ENCODE data around the gene PCDHB13.
"Not testable (repeated sequence)": the region's sequence is repeated elsewhere in the genome, so short reads cannot be mapped to it uniquely, and the experiment has no call there.

PCDHB13 gene

DNA sequence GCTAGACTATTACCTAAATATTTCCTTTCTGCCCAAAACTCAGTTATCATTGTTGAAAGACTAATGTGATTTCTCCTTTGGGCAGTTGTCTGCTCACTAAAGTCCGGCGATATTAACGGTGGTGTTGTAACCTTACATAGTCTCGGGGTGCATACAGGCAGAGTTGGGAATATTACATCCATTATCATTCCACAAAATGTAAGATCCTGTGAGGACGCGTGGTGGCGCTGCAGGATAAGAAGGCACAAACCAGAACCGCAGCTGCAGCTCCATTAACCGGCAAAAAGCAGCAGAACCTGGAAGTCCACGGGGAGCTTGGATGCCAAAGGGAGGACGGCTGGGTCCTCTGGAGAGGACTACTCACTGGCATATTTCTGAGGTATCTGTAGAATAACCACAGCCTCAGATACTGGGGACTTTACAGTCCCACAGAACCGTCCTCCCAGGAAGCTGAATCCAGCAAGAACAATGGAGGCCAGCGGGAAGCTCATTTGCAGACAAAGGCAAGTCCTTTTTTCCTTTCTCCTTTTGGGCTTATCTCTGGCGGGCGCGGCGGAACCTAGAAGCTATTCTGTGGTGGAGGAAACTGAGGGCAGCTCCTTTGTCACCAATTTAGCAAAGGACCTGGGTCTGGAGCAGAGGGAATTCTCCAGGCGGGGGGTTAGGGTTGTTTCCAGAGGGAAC, at the start of gene PCDHB13:
TSS of gene PCDHB13 (plus strand) at position 264 of the 684 bp plus-strand sequence. CDS start at position 469, 205 bp downstream.
- peak; percentile 54 for DNase-seq (ENCODE audit: low read depth)

DNA sequence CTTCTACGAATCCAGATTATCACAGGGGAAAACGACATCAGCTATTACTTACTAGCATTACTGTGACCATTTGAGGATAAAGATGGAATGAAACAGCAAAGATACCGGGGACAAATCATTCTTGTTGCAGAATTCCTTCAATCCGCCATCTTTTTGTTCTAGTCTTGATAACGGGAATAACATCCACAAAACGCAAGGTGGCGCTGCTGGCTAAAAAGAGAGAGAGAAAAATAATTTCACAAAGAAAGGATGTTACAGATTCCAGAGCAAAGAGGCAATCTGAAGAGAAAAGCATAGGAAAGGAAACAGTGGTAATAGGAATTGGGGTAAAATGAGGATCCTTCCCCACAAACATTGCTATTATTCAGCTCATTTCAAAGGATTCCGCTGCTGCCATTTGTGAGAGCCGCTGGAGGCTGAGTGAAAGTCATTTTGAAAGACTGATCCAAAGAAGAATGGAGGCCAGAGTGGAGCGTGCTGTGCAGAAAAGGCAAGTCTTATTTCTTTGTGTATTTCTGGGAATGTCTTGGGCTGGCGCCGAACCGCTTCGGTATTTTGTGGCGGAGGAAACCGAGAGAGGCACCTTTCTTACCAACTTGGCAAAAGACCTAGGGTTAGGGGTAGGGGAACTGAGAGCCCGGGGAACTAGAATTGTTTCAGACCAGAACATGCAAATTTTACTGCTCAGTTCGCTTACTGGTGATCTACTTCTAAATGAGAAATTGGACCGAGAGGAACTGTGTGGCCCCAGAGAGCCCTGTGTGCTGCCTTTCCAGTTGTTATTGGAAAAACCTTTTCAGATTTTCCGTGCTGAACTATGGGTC, 41.1 kb upstream of the PCDHB13 start, which contains the start of gene PCDHB7:
TSS of gene PCDHB7 (plus strand) at position 264 of the 824 bp plus-strand sequence. CDS start at position 456, 192 bp downstream.
- peak; percentile 34 for DNase-seq (ENCODE audit: low read depth)

DNA sequence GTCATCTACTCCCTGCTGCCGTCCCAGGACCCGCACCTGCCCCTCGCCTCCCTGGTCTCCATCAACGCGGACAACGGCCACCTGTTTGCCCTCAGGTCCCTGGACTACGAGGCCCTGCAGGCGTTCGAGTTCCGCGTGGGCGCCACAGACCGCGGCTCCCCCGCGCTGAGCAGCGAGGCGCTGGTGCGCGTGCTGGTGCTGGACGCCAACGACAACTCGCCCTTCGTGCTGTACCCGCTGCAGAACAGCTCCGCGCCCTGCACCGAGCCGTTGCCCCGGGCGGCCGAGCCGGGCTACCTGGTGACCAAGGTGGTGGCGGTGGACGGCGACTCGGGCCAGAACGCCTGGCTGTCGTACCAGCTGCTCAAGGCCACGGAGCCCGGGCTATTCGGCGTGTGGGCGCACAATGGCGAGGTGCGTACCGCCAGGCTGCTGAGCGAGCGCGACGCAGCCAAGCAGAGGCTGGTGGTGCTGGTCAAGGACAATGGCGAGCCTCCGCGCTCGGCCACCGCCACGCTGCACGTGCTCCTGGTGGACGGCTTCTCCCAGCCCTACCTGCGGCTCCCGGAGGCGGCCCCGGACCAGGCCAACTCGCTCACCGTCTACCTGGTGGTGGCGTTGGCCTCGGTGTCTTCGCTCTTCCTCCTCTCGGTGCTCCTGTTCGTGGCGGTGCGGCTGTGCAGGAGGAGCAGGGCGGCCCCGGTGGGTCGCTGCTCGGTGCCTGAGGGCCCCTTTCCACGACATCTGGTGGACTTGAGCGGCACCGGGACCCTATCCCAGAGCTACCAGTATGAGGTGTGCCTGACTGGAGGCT, 39.2 kb upstream of the PCDHB13 start:
- DNase-seq (ENCODE audit: low read depth), result not testable (repeated sequence)

DNA sequence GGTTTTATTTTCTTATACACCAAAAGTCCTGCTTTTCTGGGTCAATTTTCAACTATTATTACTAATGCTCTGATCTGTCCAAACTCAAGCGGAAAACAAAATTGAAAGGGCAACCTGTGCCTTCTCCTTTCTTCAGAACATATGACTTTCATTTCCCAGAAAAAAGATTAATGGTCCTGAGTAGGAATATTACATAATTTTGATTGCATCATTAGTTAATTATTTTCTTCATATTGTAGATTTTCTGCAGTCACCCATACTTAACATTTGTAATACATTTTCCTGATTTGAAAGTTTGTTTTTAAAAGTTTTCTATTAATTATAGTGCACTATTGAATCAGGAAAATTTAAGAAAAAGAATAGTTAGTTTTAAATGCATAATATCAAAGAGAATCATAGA, 37.8 kb upstream of the PCDHB13 start:
- no peak for DNase-seq (ENCODE audit: low read depth)

DNA sequence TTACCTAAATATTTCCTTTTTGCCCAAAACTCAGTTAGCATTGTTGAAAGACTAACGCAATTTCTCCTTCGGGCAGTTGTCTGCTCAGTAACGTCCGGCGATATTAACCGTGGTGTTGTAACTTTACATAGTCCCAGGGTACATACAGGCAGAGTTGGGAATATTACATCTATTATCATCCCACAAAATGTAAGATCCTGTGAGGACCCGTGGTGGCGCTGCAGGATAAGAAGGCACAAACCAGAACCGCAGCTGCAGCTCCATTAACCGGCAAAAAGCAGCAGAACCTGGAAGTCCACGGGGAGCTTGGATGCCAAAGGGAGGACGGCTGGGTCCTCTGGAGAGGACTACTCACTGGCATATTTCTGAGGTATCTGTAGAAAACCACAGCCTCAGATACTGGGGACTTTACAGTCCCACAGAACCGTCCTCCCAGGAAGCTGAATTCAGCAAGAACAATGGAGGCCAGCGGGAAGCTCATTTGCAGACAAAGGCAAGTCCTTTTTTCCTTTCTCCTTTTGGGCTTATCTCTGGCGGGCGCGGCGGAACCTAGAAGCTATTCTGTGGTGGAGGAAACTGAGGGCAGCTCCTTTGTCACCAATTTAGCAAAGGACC, 36.0 kb upstream of the PCDHB13 start, which contains the start of gene PCDHB8:
TSS of gene PCDHB8 (plus strand) at position 214 of the 615 bp plus-strand sequence. CDS start at position 459, 245 bp downstream.
- not testable (repeated sequence) for DNase-seq (ENCODE audit: low read depth)

GRCh38 chr5:141179371-141179770, 34.3 kb upstream of the PCDHB13 start:
- not testable (repeated sequence) for DNase-seq (ENCODE audit: low read depth)

DNA sequence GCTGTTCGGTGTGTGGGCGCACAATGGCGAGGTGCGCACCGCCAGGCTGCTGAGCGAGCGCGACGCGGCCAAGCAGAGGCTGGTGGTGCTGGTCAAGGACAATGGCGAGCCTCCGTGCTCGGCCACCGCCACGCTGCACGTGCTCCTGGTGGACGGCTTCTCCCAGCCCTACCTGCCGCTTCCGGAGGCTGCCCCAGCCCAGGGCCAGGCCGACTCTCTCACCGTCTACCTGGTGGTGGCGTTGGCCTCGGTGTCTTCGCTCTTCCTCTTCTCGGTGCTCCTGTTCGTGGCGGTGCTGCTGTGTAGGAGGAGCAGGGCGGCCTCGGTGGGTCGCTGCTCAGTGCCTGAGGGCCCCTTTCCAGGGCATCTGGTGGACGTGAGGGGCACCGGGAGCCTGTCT, 33.8 kb upstream of the PCDHB13 start:
- not testable (repeated sequence) for DNase-seq (ENCODE audit: low read depth)

DNA sequence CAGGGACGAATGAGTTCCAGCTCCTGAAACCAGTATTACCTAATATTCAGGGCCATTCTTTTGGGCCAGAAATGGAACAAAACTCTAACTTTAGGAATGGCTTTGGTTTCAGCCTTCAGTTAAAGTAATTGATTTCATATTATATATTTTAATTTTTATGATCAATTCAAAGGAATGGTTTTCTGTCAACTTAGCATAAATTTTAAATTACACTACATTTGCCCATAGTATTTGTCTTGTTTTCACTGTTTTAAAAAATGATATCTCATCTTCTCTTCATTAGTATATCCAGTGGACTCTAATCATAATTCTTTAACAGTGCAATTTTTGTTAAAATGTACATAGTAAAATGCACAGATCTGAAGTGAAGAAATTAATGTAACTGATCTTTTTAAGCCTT, 33.4 kb upstream of the PCDHB13 start:
- DNase-seq (ENCODE audit: low read depth), result no peak

- peak; percentile 40 for DNase-seq (ENCODE audit: low read depth)
Measured at GRCh38 chr5:141182248-141182647, 31.5 kb upstream of the PCDHB13 start, which contains the start of gene PCDHB16. Gene PCDHB16 (plus strand): TSS chr5:141182387. CDS start chr5:141182560, 173 bp downstream.

DNA sequence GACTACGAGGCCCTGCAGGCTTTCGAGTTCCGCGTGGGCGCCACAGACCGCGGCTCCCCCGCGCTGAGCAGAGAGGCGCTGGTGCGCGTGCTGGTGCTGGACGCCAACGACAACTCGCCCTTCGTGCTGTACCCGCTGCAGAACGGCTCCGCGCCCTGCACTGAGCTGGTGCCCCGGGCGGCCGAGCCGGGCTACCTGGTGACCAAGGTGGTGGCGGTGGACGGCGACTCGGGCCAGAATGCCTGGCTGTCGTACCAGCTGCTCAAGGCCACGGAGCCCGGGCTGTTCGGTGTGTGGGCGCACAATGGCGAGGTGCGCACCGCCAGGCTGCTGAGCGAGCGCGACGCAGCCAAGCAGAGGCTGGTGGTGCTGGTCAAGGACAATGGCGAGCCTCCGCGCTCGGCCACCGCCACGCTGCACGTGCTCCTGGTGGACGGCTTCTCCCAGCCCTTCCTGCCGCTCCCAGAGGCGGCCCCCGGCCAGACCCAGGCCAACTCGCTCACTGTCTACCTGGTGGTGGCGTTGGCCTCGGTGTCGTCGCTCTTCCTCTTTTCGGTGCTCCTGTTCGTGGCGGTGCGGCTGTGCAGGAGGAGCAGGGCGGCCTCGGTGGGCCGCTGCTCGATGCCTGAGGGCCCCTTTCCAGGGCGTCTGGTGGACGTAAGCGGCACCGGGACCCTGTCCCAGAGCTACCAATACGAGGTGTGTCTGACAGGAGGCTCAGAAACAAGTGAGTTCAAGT, 29.4 kb upstream of the PCDHB13 start:
- DNase-seq (ENCODE audit: low read depth), result not testable (repeated sequence)

DNA sequence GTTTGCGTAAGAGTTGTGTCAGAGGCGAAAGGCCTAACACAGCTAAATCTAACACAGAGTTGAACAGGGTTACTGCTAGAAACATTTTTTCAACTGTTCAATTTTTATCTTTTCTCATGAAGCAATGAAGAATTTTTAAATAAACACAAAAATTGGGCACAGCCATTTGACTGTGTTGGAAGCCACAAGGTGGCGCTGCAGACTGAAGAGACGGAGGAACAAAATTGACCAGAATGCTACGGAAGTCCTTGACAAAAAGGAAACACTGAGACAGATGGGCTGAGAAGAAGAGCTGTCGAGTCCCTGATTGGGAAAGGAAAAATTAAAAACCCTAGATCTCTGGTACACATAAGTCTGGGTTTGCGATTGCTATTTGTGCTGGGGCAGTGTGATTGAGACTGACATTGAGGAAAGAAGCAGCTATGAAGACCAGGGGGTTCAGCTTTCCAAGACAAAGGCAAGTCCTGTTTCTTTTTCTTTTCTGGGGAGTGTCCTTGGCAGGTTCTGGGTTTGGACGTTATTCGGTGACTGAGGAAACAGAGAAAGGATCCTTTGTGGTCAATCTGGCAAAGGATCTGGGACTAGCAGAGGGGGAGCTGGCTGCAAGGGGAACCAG, 26.7 kb upstream of the PCDHB13 start, which contains the start of gene PCDHB9:
TSS of gene PCDHB9 (plus strand) at position 265 of the 616 bp plus-strand sequence. CDS start at position 423, 158 bp downstream.
- DNase-seq (ENCODE audit: low read depth), result peak; percentile 47

GRCh38 chr5:141188682-141189081, 25.0 kb upstream of the PCDHB13 start:
- DNase-seq (ENCODE audit: low read depth), result not testable (repeated sequence)

DNA sequence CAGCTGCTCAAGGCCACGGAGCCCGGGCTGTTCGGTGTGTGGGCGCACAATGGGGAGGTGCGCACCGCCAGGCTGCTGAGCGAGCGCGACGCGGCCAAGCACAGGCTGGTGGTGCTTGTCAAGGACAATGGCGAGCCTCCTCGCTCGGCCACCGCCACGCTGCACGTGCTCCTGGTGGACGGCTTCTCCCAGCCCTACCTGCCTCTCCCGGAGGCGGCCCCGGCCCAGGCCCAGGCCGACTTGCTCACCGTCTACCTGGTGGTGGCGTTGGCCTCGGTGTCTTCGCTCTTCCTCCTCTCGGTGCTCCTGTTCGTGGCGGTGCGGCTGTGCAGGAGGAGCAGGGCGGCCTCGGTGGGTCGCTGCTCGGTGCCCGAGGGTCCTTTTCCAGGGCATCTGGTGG, 24.6 kb upstream of the PCDHB13 start:
- not testable (repeated sequence) for DNase-seq (ENCODE audit: low read depth)

GRCh38 chr5:141192110-141192725, 21.5 kb upstream of the PCDHB13 start, which contains the start of gene PCDHB10:
Gene PCDHB10 (plus strand): TSS chr5:141192353. CDS start chr5:141192553, 200 bp downstream.
- peak; percentile 30 for DNase-seq (ENCODE audit: low read depth)

DNA sequence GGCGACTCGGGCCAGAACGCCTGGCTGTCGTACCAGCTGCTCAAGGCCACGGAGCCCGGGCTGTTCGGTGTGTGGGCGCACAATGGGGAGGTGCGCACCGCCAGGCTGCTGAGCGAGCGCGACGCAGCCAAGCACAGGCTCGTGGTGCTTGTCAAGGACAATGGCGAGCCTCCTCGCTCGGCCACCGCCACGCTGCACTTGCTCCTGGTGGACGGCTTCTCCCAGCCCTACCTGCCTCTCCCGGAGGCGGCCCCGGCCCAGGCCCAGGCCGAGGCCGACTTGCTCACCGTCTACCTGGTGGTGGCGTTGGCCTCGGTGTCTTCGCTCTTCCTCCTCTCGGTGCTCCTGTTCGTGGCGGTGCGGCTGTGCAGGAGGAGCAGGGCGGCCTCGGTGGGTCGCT, 19.4 kb upstream of the PCDHB13 start:
- DNase-seq (ENCODE audit: low read depth), result not testable (repeated sequence)

DNA sequence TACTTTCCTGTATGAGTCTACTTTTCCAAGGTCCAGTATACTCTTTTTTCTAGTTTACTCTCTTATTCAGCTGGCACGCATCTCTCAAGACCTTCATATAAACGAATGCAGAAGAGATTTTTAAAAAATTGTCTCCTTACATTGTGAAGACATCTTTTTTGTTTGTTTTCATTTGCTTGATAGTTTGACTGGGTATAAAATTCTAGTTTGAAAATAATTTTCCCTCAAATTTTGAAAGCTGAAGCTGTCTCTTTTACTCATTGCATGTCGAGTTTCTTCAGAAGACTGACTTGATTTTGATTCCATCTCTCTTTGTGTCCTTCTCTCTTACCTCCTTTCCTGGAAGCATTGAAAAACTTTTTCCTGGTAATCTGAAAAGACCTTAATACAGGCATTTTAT, 17.4 kb upstream of the PCDHB13 start:
- no peak for DNase-seq (ENCODE audit: low read depth)

GRCh38 chr5:141199359-141200235, 14.1 kb upstream of the PCDHB13 start, which contains the start of gene PCDHB11:
Gene PCDHB11 (plus strand): TSS chr5:141199627. CDS start chr5:141199775, 148 bp downstream.
- DNase-seq (ENCODE audit: low read depth), result peak; percentile 8

GRCh38 chr5:141201126-141201525, 12.6 kb upstream of the PCDHB13 start:
- DNase-seq (ENCODE audit: low read depth), result not testable (repeated sequence)

Measured in ELR (cell line).